ENCODE data around the gene EPS8L3. TPM values are rescaled to one million over a fixed set of nuclear protein-coding genes. Genes with fewer than 3 reads are reported as not detected.

The EPS8L3 gene
- total and polyA plus RNA-seq, 9 of the 15 experiments (the other 6 are each of a cell fraction or from before 2014, with no cell fraction given) = 0.09 to 0.42 (median 0.14) TPM; not detected in 5

GRCh38 chr1:109725510-109725909 is 38.2 kb downstream of the EPS8L3 start:
- ChIA-PET CTCF (ENCODE audit: low intra/inter-chr PET ratio) (no interaction called here), POLR2A (interaction anchor here (1.1 to 1.3 kb wide), 3 partner anchors 8 to 193 kb away, joined by 3 to 4 read pairs (median 3); no protein-coding TSS in a partner anchor)
- 0 out of 2 replicates have a peak overlapping the region, but pooled peaks have one; percentile 22 for H2AFZ ChIP-seq (ENCODE audit: low read depth, low read length)
- peaks cover 0 to 16% of the 10 kb centered on the region in 2 experiments; a peak in 3 of 5 replicates for H3K4me1 ChIP-seq (replicated peaks in 1 of 2; ENCODE audit: control insufficient read depth in 2 of 2, insufficient read depth in 2 of 2, low read length in 2 of 2)
- no peaks in the 10 kb centered on the region for H3K79me2 ChIP-seq (ENCODE audit: control insufficient read depth, insufficient read depth, low read length)
- in situ Hi-C loops (cut with MboI) (no loop called here), intact Hi-C loops (cut with micrococcal nuclease) (no loop called here)
- peaks cover 11% of the 10 kb centered on the region for H3K9me3 ChIP-seq (replicated peaks; ENCODE audit: control insufficient read depth, insufficient read depth, low read depth, low read length)
- WGBS (ENCODE audit: insufficient coverage, low coverage, missing lambda C conversion rate) = 4% methylated on average over 4 of the region's 4 CpGs
- peak; percentile 80 for ATAC-seq
- H3K9ac ChIP-seq (ENCODE audit: insufficient read depth in 1 of 2, low read depth in 2 of 2, low read length in 2 of 2) = no peak overlapping the region
- H3K4me2 ChIP-seq (ENCODE audit: insufficient read depth, low read length) = peak overlapping the region; percentile 48; the same call in 1 of the 2 replicates
- H3K36me3 ChIP-seq (ENCODE audit: control insufficient read depth, insufficient read depth, low read length) = no peaks in the 10 kb centered on the region
- BruUV-seq (replicated peaks) = no TSS peak
- peak; percentile 56 to 86 (median 64) for DNase-seq (ENCODE audit: extremely low read depth in 1 of 4, low spot score in 3 of 4)
- peaks cover 0 to under 1% of the 10 kb centered on the region in 2 experiments; a peak in 1 of 5 replicates for H3K27me3 ChIP-seq (ENCODE audit: control insufficient read depth in 2 of 2, insufficient read depth in 2 of 2, low read length in 2 of 2)
- no peak overlapping the region for H3K4me3 ChIP-seq
- no peaks in the 10 kb centered on the region for H4K20me1 ChIP-seq (replicated peaks; ENCODE audit: control insufficient read depth, insufficient read depth, low read length)
- no peaks in the 10 kb centered on the region for H3K9me1 ChIP-seq (ENCODE audit: control insufficient read depth, insufficient read depth, low read length)
- peak; percentile 80 for FAIRE-seq
- H3K27ac ChIP-seq (ENCODE audit: extremely low read depth, low read depth, low read length) = peak overlapping the region; percentile 15; the same call in 1 of the 3 replicates
- TF ChIP-seq MXD1 (CRISPR knock-in tag; IDR thresholded peaks at IDR 0.05; ENCODE audit: borderline replicate concordance, poor library complexity, severe bottlenecking) (no peak), SIN3B (IDR thresholded peaks at IDR 0.05; ENCODE audit: low read depth) (no peak), MTA1 (IDR thresholded peaks at IDR 0.05; ENCODE audit: borderline replicate concordance) (peak; percentile 53; the same call in 1 of the 2 replicates), SLC30A9 (CRISPR knock-in tag; IDR thresholded peaks at IDR 0.05) (no peak), ZNF274 (IDR thresholded peaks at IDR 0.05; ENCODE audit: borderline replicate concordance, low read depth, low read length) (no peak), HES1 (IDR thresholded peaks at IDR 0.05; ENCODE audit: low read depth) (peak; percentile 93), HLTF (IDR thresholded peaks at IDR 0.05) (0 out of 2 replicates have a peak, but pooled peaks have one; percentile 33), ELF4 (CRISPR knock-in tag; IDR thresholded peaks at IDR 0.05) (0 out of 2 replicates have a peak, but pooled peaks have one; percentile 39), E2F8 (IDR thresholded peaks at IDR 0.05; ENCODE audit: low read depth, partially characterized antibody) (no peak), NBN (IDR thresholded peaks at IDR 0.05; ENCODE audit: low read depth) (peak; percentile 40; the same call in 1 of the 2 replicates), ATF3 (IDR thresholded peaks at IDR 0.05) (peak; percentile 57; the same call in 1 of the 2 replicates), ATF3 (CRISPR knock-in tag; conservative IDR thresholded peaks at IDR 0.05) (0 out of 2 replicates have a peak, but pooled peaks have one; percentile 36), ARID2 (IDR thresholded peaks at IDR 0.05) (no peak), ZNF551 (CRISPR knock-in tag; IDR thresholded peaks at IDR 0.05) (no peak), C11orf30 (IDR thresholded peaks at IDR 0.05; ENCODE audit: low read depth) (no peak), PHB2 (IDR thresholded peaks at IDR 0.05; ENCODE audit: low read depth) (peak; percentile 57; the same call in 1 of the 2 replicates), CBFA2T3 (IDR thresholded peaks at IDR 0.05) (peak; percentile 96), ZNF12 (CRISPR knock-in tag; IDR thresholded peaks at IDR 0.05) (no peak), MEF2A (IDR thresholded peaks at IDR 0.05; ENCODE audit: control insufficient read depth, low read depth, low read length) (no peak), CXXC5 (CRISPR knock-in tag; IDR thresholded peaks at IDR 0.05) (peak; percentile 71)
